GM18907 (cell line): Measurements from ENCODE around the gene PEAK1.

Source experiments
- ATAC-seq: cut with Tn5 transposase; IDR thresholded peaks from one replicate; pipeline ENCODE4 v1.9.1; 2021; ENCODE audit warnings: mild to moderate bottlenecking, moderate library complexity; ENCODE audit not compliant: unreplicated experiment

PEAK1 gene

DNA sequence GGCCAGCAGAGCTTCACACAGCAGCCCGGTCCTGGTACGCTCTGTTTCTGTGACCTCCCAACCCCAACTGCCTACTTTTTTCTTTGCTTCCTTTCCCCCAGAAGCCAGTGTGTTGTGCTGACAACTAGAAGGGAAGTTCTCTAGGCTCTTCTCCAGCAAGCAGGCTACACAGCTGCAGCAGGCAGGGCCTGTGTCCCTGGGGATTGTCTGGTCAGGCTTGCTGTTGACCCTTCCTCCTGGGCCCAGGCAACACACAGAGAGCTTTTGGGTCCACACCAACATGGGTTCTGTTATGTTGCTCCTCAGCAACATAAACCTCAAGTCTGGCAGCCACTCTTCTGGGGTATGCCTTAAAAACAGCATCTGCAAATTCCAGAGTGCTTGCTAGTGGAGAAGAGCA is 312.8 kb downstream of the PEAK1 start:
- no peak for ATAC-seq

DNA sequence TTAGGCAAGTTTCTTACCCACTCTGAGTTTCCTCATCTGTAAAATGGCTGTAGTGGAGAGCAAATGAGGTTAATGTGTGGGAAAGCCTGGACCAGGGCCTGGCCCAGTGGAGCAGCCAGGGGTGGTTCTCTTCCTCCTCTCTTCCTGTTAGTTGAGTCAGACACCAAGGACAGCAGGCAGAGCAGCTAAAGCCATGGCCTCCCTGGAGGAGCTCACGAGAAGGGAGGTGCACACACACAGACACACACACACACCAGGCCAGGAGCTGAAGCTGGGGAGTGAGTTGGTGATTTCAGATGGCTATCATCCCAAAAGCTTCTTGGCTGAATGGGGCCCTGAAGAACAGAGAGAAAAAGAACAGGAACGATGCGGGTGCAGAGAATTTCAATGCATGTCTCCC is 315.7 kb downstream of the PEAK1 start:
- no peak for ATAC-seq

DNA sequence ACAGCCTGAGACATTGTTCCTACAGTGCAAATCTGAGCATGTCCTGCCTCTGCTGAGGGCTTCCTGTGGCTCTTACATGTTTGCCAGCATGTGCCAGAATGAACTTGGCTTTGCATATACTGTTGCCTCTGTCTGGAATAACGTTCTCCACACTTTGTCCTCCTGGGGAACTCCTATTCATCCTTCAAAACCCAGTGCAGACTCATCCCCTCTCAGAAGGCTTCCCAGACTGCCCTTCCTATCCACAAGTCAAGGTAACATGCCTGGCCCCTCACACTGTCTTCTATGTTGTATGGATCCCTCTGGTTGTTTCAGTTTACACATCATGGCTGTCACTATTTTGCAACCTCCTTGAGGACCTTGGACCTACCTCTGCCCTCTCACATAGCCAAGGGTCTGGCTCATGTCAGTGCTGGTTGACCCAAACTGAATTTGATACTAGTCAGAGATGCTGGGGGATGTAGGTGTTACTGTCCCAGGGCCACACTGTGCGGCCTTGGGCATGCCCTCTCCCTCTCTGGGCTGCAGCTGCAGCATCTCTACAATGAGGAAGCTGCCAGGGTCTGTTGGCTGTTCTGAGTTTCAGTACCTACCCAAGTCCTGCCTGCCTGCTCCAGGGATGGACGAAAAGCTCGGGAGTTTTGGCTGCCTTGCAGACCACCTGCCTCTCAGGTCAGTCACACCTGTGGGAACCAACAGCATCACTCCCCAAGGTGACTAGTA is 320.0 kb downstream of the PEAK1 start:
- no peak for ATAC-seq

DNA sequence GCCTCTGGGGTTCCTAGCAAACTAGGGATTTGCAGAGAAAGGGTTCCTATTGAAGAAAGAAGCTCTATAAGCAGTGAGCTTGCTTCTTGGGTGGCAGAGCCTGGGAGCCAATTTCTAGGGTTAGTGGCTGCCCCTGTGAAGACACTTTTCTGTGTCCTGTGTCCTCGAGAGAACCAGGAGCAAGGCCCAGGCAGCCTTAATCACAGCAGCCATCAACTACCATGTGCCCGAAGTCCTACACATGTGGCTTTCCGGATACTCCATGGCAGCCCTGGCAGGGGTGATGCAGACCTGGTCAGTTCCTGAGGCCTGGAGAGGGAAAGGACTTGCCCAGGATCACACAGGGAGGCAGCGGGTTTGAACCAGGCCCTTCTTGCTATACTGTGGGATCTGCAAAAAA is 321.3 kb downstream of the PEAK1 start:
- no peak for ATAC-seq

DNA sequence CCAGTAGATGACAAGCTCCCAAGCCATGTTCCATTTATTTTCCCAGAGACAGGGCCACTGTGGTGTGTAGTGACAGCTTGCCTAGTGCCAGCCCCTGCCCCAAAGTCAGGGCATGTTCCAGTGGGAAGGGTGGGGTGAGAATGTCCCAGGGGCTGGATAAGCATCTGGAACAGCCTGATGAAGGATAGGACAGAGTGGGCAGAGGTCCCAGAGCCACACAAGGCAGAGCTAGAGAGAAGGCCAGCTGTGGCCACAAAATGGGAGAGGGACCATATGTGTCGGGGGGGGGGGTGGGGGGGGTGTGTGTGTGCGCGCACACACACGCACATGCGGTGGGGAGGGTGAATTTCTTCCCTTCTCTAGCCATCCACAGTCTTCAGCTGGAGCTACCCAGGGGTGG is 322.0 kb downstream of the PEAK1 start:
- ATAC-seq, result no peak

DNA sequence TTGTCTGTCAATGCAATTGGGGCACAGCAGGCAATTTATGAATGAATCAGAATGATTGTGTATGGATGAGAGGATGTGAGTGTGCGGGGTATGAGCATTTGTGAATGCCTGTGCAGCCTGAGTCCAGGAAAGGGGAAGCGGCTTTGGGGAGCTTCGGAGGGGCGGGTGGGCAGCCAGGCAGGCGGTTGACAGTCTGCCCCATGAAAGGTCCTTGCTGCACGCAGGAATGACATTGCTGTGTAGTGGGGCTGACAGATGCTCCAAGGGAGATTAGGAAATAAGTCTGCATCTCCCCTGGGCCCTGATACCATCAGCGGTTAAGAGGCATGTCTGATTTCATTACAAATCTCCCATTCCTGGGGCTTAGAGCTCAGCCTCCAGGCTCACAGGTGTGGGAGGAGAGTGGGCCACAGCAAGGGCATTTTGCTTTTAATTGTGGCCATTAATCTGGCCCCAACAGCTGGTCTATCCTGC is 322.6 kb downstream of the PEAK1 start:
- no peak for ATAC-seq

DNA sequence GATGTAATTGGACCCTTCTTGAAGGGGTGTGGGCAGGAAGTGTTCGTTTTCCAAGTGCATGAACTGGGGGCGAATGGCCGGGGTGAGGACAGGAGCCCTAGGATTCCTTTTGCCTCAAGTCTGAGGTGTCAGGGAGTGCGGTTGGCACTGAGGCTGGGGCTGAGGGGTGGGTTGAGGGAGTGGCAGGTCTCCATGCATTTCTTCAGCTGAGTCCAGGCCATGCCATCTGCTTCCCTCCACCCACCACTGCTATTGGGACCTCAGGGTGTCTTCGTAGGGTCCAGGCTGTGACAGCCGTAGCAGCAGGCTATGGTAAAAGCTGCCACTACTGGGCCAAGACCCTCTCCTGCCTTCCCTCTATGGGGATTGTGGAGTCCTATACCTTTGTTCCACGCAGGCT is 323.4 kb downstream of the PEAK1 start:
- no peak for ATAC-seq

DNA sequence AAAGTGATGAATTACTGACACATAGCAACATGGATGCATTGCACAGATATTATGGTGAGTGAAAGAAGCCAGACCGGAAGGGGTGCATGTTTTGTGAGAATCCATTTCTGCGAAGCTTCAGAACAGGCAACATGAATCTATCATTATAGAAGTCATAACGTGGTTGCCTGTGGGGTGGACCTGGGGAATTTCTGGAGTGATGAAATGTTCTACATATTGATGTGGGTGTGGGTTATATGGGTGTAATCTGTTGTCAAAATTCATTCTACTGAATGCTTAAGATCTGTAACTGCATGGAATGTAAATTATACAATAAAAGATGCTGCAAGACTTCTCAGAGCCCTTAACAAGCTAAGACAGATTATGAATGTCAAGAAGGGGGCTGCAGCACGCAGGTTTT is 323.8 kb downstream of the PEAK1 start:
- no peak for ATAC-seq

DNA sequence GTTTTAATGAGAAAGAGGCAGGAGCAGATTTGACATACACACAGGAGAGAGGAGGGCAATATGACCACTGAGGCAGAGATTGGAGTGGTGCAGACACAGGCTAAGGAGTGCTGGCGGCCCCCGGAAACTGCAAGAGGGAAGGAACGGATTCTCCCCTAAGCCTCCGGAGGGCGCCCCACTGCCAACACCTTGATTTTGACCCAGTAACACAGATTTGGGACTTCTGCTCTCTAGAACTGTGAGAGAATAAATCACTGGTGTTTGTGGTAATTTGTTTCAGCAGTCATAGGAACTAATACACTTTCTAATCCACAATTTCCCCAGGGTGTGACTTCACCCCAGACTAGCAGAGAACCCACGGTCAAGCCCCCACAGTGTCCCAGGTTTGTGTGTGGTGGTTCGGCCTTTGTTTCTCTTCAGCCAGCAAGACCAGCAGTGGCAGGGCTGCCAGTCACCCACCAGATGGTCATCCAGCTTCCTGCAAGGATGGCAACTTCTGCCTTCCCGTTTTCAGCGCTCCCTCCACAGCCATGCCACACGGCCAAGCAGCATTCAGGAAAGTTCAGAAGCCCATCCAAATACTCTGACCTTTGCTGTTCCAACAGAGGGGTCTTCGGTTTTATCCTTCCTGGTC is 325.4 kb downstream of the PEAK1 start:
- ATAC-seq, result no peak

DNA sequence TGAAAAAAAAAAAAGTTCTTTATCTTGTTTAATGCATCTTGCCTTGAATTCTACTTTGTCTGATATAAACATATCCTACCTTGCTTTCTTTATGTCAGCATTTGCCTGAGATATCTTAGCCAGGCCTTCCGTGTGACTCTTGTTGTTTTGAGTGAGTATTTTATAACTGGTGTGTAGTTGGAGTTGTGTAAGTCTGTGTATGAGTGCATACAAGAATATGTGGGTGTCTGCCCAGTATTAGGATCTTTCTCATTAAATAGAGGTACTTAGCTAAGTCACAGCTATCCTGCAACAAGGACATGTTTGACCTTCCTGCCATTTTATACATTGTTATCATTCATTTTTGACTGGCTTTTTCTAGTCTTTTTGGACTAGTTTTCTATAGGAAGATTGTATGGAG is 326.5 kb downstream of the PEAK1 start:
- ATAC-seq, result no peak

DNA sequence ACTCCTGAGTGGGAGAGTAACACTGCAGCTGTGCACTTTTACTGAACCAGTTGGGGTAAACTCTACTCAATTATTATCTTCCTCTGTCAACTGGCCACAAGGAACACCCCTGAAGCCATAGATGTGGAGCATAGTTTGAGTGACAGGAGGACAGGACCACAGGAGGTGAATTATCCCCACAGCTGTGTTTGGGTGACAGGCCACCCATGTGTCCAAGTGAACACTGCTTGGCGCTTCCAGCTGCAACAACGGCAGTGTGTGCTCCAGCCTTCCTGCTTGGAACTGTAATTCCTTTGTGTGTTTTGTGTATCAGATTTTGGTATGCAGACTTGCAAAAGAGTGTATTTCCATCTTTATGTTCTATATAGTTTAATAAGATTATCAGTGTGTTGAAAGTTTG is 328.8 kb downstream of the PEAK1 start:
- no peak for ATAC-seq

DNA sequence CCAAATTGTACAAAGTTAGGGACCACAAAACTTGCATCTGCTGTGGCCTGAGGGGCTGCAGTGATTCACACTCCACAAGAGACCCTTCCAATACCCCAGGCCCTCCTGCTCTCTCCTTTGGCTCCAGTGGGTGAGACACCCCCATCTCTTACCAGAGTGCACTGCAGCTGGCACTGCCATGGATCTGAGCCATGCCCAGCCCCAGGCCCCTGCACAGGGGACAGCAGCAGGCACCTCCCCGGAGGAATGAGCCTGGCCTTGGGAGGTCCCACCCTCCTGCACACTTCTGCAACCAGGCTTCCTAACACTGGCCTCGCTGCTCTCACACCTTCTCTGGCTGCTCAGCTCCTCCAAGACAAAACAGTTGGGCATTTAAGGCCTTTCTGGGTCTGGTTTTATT is 332.7 kb downstream of the PEAK1 start:
- ATAC-seq, result no peak

DNA sequence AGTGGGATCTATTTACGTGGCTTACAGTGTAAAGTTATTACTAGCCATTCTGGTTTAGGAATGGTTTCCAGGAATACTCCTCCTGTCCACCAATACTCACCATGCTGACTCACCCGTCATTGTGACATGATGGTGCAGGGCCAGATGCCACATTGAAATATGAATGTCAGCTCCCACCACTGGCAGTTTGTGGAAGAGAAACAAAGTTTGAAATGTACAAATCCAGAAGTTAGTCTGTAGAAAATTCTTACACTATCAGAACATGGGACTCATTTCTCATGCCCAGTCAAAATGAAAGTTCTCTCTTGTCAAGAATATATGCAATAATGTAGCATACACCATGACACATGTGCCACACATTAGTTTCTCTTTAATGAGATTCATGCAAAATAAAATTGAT is 334.6 kb downstream of the PEAK1 start:
- no peak for ATAC-seq

DNA sequence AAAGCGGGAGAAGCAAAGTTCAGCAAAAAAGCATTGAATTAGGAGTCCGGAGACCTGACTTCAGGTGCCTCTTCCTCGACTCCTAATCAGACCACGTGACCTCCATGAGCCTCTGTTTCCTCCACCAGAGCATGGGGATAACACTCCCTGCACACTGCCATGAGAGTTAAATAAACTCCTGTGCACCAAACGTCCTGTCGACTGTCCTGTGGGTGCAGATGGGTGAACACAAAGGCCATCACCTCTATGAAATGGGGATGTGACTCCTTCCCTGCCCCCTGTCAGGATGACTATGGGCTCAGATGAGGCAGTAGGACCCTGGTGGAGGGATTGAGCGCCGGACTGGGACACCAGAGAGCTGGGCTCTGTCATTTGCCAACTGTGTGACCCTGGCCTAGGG is 335.5 kb downstream of the PEAK1 start:
- no peak for ATAC-seq

DNA sequence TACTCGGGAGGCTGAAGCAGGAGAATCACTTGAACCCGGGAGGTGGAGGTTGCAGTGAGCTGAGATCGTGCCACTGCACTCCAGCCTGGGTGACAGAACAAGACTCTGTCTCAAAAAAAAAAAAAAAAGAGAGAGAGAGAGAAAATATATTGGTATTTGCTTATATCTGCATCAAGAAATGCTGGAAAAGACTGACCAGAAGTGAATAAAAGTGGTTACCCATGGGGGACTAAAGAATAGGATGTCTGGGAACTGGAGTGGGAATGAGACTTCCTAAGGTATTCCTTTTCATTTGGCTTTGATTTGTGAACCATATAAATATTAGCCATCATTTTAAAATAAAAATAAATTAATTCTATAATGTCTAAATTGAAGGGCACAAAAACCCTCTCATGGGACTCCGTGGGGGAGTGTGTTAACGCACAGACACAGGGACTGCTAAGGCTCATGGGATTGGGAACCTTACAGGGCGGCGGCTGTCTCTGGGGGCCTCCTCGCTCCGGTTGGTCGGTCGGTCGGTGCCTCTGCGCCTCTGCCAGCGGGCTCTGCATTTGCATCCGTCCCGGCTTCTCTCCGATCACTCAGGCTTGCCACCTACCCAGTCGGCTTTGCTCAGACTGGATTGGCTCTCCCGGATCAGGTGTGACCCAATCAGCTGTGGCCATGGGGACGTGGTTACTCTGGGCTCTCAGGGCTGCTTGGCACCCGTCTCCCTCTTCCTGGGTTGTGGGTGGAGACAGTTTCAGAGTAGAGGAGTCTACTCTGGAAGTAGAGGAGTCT is 336.3 kb downstream of the PEAK1 start:
- peak; percentile 78 for ATAC-seq

DNA sequence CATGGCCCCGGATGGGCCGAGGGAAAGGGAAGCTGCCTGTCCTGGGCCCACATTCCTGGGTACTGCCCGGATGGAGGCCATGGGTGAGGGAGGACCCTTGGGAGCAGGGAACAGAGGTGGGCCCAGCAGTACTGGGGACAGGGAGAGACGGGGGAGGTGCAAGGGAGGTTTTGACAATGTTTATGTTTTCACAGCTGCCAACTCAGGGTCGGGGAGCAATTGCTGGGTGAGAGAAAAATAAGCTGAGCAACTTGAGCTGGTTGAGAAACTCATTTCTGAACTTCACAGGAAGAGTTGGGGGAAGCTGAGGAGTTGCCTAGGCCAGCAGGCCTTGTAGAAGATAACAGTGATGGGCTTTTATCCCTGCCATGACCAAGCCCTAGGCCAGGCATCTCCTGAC is 337.9 kb downstream of the PEAK1 start:
- ATAC-seq, result no peak

DNA sequence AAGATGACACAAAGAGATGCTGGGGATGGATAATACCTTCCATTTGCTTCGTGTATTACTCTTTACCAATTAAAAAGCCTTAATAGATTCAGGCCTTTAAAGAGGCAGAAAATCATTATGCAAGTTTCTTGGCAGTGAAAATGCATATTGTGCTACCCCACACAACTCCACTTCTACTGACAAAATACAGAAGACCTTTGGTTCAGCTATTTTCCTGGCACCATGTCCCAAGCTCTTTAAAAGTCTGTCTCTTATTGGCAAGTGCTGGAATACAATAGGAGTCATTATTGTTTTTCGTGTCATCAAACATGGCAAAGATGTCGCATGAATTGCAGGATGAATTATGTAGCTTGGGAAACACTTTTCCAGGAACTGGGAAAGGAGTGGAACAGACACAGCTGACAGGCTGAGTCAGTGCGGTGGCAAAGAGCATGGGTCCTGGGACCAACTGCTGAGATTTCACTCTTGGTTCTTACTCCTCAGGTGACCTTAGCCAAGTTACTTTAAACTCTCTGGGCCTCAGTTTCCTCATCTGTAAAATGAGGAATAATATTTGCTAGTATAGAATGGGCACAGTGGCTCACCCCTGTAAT is 343.5 kb downstream of the PEAK1 start:
- no peak for ATAC-seq

DNA sequence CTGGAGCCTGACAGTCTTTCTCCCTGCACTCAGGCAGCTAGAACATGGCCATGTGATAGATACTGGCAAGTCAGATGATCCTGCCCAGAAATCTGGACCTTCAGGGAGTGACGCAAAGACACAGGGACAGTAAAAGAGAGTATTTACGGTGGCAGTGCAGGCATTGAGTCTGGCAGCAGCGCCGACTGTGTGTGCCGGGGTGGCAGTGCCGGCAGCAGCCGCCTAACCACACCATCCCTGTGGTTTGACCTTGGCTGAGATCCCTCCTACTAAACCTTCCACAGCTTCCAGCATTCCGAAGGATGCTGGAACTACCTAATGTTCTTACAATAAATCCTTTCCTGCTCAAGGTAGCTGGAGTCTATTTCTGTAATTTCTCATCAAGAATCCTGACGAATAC is 344.4 kb downstream of the PEAK1 start:
- ATAC-seq, result no peak

DNA sequence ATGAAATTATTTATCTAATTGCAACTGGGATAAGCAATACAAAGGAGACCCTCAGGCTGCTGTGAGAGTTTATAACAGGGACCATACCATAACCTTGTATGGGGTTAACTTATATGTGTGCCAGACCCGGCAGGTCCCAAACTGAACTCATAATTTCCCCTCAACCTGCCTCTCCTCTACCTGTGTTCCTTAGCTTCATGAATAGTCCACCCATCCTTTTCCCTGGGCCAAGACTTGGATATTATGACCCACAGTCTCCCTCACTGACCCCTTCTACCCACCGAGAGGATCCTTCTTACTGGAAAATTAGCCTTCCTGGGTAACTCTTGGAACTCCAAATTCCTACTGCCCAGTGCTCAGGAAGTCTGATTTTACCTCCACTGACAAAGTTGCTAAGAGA is 345.6 kb downstream of the PEAK1 start:
- no peak for ATAC-seq

DNA sequence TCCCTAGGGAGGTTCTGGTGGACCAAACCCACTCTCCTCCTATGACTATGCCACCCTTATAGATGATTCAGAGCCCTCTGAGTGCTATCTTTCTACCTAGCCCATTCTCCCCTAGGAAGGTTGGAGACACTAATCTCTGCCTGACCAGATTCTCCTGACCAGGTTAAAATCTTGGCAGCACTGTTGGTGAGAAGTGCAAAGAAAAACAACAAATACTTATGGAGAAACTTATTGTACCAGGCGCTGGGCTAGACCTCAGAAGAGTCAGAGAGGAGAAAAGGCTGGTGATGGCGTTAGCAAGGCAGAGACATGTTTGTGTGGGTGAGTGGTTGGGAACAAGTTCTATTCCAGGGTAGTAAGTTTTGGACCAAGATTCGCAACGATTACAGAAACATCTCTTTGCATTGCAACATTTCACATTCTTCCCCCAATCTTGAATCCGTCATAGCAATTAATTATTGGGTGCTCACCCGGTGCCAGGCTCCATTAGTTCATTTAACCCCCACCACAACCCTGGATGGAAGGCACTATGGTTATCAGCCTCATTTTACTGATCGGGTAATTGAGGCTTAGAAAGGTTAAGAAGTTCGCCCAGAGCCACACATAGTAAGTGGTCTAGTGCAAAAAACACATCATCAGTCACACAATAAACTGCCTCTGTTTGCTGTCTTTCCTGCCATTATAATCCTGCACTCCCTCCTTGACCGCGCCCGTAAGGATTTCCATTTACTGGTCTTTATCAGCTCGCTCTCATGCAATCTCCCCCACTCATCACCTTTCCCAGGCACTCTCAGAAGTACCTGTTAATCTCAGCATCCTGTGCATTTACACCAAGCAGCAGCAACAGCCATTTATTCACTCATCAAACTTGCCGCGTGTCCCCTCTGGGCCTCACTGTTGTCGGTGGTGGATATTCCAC is 348.3 kb downstream of the PEAK1 start:
- no peak for ATAC-seq
